Ishikawa (cell line): ENCODE measurements around the gene KLF6.

Experiments
- CEBPB ChIP-seq: IDR thresholded peaks from 2 replicates; pipeline ENCODE4 v1.6.1; 2012
- EGR1 ChIP-seq: IDR thresholded peaks from 2 replicates; pipeline ENCODE4 v1.6.1; 2012
- EP300 ChIP-seq: IDR thresholded peaks from 2 replicates; pipeline ENCODE4 v1.6.1; 2012; ENCODE audit warnings: borderline replicate concordance
- NFIC ChIP-seq: IDR thresholded peaks from 2 replicates; pipeline ENCODE4 v1.6.1; 2012
- RAD21 ChIP-seq: IDR thresholded peaks from 2 replicates; pipeline ENCODE4 v1.6.1; 2012; ENCODE audit warnings: low read depth
- TAF1 ChIP-seq: IDR thresholded peaks from 2 replicates; pipeline ENCODE4 v1.6.1; 2012; ENCODE audit warnings: low read depth, mild to moderate bottlenecking
- TEAD4 ChIP-seq: IDR thresholded peaks from 2 replicates; pipeline ENCODE4 v1.6.1; 2012
- TF ChIP-seq, protein P1 (sequence below): IDR thresholded peaks from 2 replicates; pipeline ENCODE4 v1.6.1; 2012
- TF ChIP-seq, protein P2 (sequence below): IDR thresholded peaks from 2 replicates; pipeline ENCODE4 v1.6.1; 2012
- TF ChIP-seq, protein P3 (sequence below): IDR thresholded peaks from 2 replicates; pipeline ENCODE4 v1.6.1; 2012; ENCODE audit warnings: low read depth, mild to moderate bottlenecking

DNA sequence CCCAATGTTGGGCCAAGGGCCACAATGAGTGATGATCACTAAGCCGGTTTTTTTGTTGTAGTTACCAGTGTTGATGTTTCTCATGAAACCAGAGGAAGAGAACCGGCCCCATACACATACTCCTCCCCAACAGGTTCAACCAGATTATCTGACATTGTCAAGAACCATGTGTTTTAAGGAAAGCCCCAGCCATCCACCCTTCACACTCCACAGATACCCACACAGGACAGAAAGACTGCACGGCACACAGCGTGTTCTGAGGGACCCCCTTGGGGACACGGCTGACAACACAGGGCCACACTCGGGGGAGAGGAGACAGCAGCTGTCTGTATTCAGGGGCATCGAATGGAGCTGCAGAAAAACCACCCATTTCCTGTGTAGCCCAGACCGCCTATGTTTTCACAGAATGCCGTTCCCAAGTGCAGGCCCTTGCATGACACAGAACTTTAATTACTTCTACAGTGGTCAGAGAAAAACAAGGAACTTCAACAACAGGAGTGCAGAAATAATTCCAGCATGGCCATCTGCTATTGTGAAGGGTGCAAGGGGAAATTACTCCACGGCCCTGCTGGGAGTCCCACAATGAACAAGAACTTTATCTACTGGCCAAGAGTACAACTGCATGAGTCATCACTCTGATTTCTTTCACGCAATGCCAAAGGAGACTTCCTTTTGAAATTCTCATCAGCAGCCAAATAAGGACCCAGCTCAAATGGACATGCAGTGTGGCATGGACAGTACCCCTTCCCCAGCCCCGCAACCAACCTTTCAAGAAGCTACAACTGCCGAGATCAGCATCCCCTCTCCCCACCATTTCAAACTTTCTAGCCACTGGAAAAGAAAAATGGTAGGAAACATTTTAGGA is 2.3 kb downstream of the KLF6 start:
- TF ChIP-seq EP300 (peak; percentile 63; the same call in 1 of the 2 replicates), RAD21 (peak; percentile 18; the same call in 1 of the 2 replicates), TAF1 (no peak), CEBPB (no peak), EGR1 (no peak), TEAD4 (peak; percentile 61; the same call in 1 of the 2 replicates), NFIC (peak; percentile 64; the same call in 1 of the 2 replicates)
- TF ChIP-seq, protein P1, sequence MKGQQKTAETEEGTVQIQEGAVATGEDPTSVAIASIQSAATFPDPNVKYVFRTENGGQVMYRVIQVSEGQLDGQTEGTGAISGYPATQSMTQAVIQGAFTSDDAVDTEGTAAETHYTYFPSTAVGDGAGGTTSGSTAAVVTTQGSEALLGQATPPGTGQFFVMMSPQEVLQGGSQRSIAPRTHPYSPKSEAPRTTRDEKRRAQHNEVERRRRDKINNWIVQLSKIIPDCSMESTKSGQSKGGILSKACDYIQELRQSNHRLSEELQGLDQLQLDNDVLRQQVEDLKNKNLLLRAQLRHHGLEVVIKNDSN, result no peak
- TF ChIP-seq, protein P2, sequence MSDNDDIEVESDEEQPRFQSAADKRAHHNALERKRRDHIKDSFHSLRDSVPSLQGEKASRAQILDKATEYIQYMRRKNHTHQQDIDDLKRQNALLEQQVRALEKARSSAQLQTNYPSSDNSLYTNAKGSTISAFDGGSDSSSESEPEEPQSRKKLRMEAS, result peak; percentile 23; the same call in 1 of the 2 replicates
- TF ChIP-seq, protein P3, sequence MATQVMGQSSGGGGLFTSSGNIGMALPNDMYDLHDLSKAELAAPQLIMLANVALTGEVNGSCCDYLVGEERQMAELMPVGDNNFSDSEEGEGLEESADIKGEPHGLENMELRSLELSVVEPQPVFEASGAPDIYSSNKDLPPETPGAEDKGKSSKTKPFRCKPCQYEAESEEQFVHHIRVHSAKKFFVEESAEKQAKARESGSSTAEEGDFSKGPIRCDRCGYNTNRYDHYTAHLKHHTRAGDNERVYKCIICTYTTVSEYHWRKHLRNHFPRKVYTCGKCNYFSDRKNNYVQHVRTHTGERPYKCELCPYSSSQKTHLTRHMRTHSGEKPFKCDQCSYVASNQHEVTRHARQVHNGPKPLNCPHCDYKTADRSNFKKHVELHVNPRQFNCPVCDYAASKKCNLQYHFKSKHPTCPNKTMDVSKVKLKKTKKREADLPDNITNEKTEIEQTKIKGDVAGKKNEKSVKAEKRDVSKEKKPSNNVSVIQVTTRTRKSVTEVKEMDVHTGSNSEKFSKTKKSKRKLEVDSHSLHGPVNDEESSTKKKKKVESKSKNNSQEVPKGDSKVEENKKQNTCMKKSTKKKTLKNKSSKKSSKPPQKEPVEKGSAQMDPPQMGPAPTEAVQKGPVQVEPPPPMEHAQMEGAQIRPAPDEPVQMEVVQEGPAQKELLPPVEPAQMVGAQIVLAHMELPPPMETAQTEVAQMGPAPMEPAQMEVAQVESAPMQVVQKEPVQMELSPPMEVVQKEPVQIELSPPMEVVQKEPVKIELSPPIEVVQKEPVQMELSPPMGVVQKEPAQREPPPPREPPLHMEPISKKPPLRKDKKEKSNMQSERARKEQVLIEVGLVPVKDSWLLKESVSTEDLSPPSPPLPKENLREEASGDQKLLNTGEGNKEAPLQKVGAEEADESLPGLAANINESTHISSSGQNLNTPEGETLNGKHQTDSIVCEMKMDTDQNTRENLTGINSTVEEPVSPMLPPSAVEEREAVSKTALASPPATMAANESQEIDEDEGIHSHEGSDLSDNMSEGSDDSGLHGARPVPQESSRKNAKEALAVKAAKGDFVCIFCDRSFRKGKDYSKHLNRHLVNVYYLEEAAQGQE, result no peak
